ENCODE measurements around the gene RCC1.

- no peak for TF ChIP-seq GATA2 (IDR thresholded peaks at IDR 0.05; ENCODE audit: low read depth, low read length)
- no peak for TF ChIP-seq GATA3 (IDR thresholded peaks at IDR 0.05; ENCODE audit: low read depth, low read length)
Measured at GRCh38 chr1:28470146-28470545, 35.7 kb upstream of the RCC1 start.
